Loucy (cell line): Measurements from ENCODE around the gene ELMO1.

ENCODE experiments used
- H2AFZ ChIP-seq: fragments of 200-600 bp; sonication (generic); 2 replicates; pipeline ENCODE4 v1.6.0; 2016; ENCODE audit warnings: antibody characterized with exemption, mild to moderate bottlenecking, low read length, moderate library complexity
- H3F3A ChIP-seq: fragments of 200-600 bp; 2 replicates; pipeline ENCODE4 v1.6.0; 2016; ENCODE audit warnings: antibody characterized with exemption, low read depth, mild to moderate bottlenecking
- H3K27me3 ChIP-seq: fragments of 200-600 bp; sonication (generic); 2 replicates; pipeline ENCODE4 v1.6.1; 2014; ENCODE audit warnings: low read length, mild to moderate bottlenecking; ENCODE audit not compliant: insufficient read depth, poor library complexity, severe bottlenecking
- H3K36me3 ChIP-seq: fragments of 200-600 bp; sonication (generic); 2 replicates; pipeline ENCODE4 v1.6.1; 2016; ENCODE audit warnings: low read length; ENCODE audit not compliant: insufficient read depth
- H3K4me1 ChIP-seq: fragments of 200-600 bp; sonication (generic); 2 replicates; pipeline ENCODE4 v1.5.1; 2014; ENCODE audit warnings: low read length, mild to moderate bottlenecking; ENCODE audit not compliant: insufficient read depth, poor library complexity, severe bottlenecking
- H3K4me2 ChIP-seq: fragments of 200-600 bp; sonication (generic); 2 replicates; pipeline ENCODE4 v1.6.0; 2014; ENCODE audit warnings: antibody characterized with exemption, low read length, low read depth, mild to moderate bottlenecking; ENCODE audit not compliant: poor library complexity, severe bottlenecking
- H3K4me3 ChIP-seq: fragments of 200-600 bp; sonication (generic); 2 replicates; pipeline ENCODE4 v1.5.1; 2014; ENCODE audit warnings: low read length, mild to moderate bottlenecking, mixed read lengths; ENCODE audit not compliant: poor library complexity, severe bottlenecking
- H3K79me2 ChIP-seq: fragments of 200-600 bp; sonication (generic); 2 replicates; pipeline ENCODE4 v1.6.1; 2014; ENCODE audit warnings: low read length; ENCODE audit not compliant: insufficient read depth
- H3K9ac ChIP-seq: fragments of 200-600 bp; sonication (generic); 2 replicates; pipeline ENCODE4 v1.6.0; 2014; ENCODE audit warnings: mild to moderate bottlenecking, low read depth, low read length, moderate library complexity; ENCODE audit not compliant: poor library complexity, severe bottlenecking
- H3K9me2 ChIP-seq: fragments of 200-600 bp; sonication (generic); replicated peaks from 2 replicates; pipeline ENCODE4 v1.6.1; 2016; ENCODE audit warnings: low read depth, low read length, mixed read lengths
- H3K9me3 ChIP-seq: fragments of 200-600 bp; sonication (generic); 2 replicates; pipeline ENCODE4 v1.6.1; 2014; ENCODE audit warnings: mild to moderate bottlenecking, antibody characterized with exemption, low read length, low read depth; ENCODE audit not compliant: insufficient read depth
- H4K20me1 ChIP-seq: fragments of 200-600 bp; sonication (generic); 2 replicates; pipeline ENCODE4 v1.6.0; 2014; ENCODE audit warnings: antibody characterized with exemption, low read length, mild to moderate bottlenecking; ENCODE audit not compliant: insufficient read depth, poor library complexity, severe bottlenecking
- EZH2phosphoT487 ChIP-seq: fragments of 200-600 bp; IDR thresholded peaks from 2 replicates; pipeline ENCODE4 v1.6.1; 2018; ENCODE audit warnings: antibody characterized with exemption, mild to moderate bottlenecking, moderate library complexity, borderline replicate concordance
- TF ChIP-seq, protein P1 (sequence below): fragments of 200-600 bp; sonication (generic); conservative IDR thresholded peaks from 2 replicates; pipeline ENCODE4 v1.5.1; 2014; ENCODE audit warnings: mild to moderate bottlenecking, antibody characterized with exemption, low read length

Gene ELMO1

DNA sequence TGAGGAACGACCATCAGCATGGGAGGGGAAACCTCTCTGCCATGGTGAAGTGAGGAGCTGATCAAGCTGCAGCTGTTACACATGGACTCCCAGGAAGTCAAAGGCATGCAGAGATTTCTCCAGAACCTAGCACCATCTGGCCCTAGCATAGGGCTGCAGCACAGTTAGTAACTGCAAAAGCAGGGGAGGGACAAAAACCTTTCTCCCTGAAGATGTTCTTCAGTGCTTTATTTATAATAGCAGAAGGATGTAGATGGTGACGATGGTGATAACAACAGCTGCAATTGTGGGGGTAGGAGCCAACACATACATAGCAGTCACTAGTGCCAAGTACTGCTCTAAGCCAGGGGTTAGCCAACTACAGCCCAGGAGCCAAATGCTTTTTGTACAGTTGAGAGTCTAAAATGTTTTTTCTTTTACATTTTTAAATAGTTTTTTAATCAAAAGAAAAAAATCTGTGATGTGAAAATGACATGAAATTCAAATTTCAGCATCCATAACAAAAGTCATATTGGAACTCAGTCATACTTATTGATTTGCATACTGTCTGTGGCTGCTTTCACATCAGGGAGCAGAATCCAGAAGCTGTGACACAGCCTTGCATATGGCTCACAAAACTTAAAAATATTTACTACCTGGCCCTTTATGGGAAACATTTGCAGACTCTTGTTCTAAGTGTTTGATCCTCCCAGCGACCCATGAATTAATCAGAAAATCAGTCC lies 299.5 kb downstream of the ELMO1 start:
- TF ChIP-seq, protein P1, sequence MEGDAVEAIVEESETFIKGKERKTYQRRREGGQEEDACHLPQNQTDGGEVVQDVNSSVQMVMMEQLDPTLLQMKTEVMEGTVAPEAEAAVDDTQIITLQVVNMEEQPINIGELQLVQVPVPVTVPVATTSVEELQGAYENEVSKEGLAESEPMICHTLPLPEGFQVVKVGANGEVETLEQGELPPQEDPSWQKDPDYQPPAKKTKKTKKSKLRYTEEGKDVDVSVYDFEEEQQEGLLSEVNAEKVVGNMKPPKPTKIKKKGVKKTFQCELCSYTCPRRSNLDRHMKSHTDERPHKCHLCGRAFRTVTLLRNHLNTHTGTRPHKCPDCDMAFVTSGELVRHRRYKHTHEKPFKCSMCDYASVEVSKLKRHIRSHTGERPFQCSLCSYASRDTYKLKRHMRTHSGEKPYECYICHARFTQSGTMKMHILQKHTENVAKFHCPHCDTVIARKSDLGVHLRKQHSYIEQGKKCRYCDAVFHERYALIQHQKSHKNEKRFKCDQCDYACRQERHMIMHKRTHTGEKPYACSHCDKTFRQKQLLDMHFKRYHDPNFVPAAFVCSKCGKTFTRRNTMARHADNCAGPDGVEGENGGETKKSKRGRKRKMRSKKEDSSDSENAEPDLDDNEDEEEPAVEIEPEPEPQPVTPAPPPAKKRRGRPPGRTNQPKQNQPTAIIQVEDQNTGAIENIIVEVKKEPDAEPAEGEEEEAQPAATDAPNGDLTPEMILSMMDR, result no peak
- TF ChIP-seq EZH2phosphoT487, result no peak
- no peak overlapping the region for H2AFZ ChIP-seq

DNA sequence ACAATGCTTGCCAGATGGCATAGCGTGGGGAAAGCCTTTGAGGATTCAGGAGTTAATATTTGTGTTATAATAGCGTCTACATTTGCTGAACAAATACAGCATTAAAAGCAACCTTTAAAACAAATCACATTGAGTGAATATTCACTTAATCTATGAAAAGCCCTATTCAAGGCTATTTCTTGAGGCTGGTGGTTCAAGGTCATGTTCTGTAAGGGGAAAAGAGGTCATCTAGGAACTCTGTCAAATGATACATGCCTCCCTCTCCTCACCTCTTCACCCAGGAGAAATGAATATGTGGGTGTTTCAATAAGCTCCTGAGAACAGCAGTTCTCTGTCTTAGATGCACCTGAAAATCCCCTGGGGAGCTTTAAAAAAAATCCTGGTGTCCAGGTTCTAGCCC lies 303.0 kb downstream of the ELMO1 start:
- Histone ChIP-seq H3K4me1 (no peaks in the 10 kb centered on the region), H3K79me2 (no peaks in the 10 kb centered on the region), H3K36me3 (peaks cover 3% of the 10 kb centered on the region; the same call in 1 of the 2 replicates), H3K9me2 (no peaks in the 10 kb centered on the region), H3K9ac (no peak overlapping the region), H3K4me3 (no peak overlapping the region), H3K9me3 (no peaks in the 10 kb centered on the region), H3F3A (0 out of 2 replicates have a peak, but pooled peaks cover 2% of the 10 kb centered on the region), H2AFZ (no peak overlapping the region), H4K20me1 (no peaks in the 10 kb centered on the region), H3K27me3 (no peaks in the 10 kb centered on the region), H3K4me2 (no peak overlapping the region)
- TF ChIP-seq, protein P1, result no peak
- no peak for TF ChIP-seq EZH2phosphoT487

More for the DNA sequence above, 299.5 kb downstream of the ELMO1 start:
- Histone ChIP-seq H4K20me1 (no peaks in the 10 kb centered on the region), H3K4me1 (no peaks in the 10 kb centered on the region), H3F3A (no peaks in the 10 kb centered on the region), H3K79me2 (no peaks in the 10 kb centered on the region), H3K9me2 (no peaks in the 10 kb centered on the region), H3K9me3 (no peaks in the 10 kb centered on the region), H3K36me3 (peaks cover 23% of the 10 kb centered on the region; the same call in 1 of the 2 replicates), H3K27me3 (no peaks in the 10 kb centered on the region), H3K9ac (no peak overlapping the region), H3K4me2 (no peak overlapping the region), H3K4me3 (no peak overlapping the region)

DNA sequence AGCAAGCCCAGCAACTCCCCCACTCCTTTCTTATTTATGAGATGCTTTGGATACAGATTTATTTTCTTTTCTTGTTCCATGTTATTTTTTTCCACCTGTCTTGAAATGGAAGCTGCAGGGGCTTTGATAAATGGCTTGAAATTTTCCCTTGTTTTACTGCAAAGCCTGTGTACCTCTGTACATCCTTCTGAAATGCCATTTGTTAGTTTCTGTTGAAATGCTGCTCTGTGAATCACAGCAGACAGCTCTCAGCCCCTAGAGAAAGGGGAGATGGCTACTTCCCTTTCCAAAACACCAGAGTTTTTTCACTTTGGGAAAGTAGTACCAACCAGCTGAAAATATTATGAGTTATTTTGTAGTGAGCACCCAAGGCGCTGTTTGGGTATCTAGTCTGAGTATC lies 304.2 kb downstream of the ELMO1 start:
- H3K4me2 ChIP-seq, result no peak overlapping the region
- no peak overlapping the region for H3K4me3 ChIP-seq
- TF ChIP-seq, protein P1, result no peak
- TF ChIP-seq EZH2phosphoT487, result no peak
- H4K20me1 ChIP-seq, result no peaks in the 10 kb centered on the region
- no peaks in the 10 kb centered on the region for H3K9me2 ChIP-seq
- no peak overlapping the region for H2AFZ ChIP-seq
- H3K4me1 ChIP-seq, result no peaks in the 10 kb centered on the region
- H3K9me3 ChIP-seq, result peaks cover 4% of the 10 kb centered on the region; the same call in 1 of the 2 replicates
- H3K79me2 ChIP-seq, result no peaks in the 10 kb centered on the region
- no peak overlapping the region for H3K9ac ChIP-seq
- H3K27me3 ChIP-seq, result no peaks in the 10 kb centered on the region
- peaks cover 6% of the 10 kb centered on the region; the same call in 1 of the 2 replicates for H3K36me3 ChIP-seq
- 0 out of 2 replicates have a peak, but pooled peaks cover 2% of the 10 kb centered on the region for H3F3A ChIP-seq
